ENCODE results near the gene PML.

- TF ChIP-seq ZNF660 (tag by site-specific recombination; IDR thresholded peaks at IDR 0.05) (no peak), CTCF (tag by site-specific recombination; IDR thresholded peaks at IDR 0.05) (no peak), ATF2 (tag by site-specific recombination; IDR thresholded peaks at IDR 0.05; ENCODE audit: low read depth) (no peak), ZNF174 (tag by site-specific recombination; IDR thresholded peaks at IDR 0.05) (no peak), BCL11B (tag by site-specific recombination; IDR thresholded peaks at IDR 0.05; ENCODE audit: low read depth) (no peak), ZNF768 (tag by site-specific recombination; IDR thresholded peaks at IDR 0.05) (no peak), ZNF843 (tag by site-specific recombination; IDR thresholded peaks at IDR 0.05) (no peak)
Observed at GRCh38 chr15:73954188-73955145, 40.0 kb upstream of the PML start.
